B cell (primary cell): ENCODE data around the gene SMIM21. TPM values are rescaled to one million over a fixed set of nuclear protein-coding genes. Genes with fewer than 3 reads are reported as not detected.

Source experiments
- ATAC-seq: fragments of 200-7000 bp; cut with Tn5 transposase; one replicate; pipeline ENCODE4 v1.10.0; 2021; ENCODE audit warnings: low read depth, mild to moderate bottlenecking, moderate number of reproducible peaks, moderate library complexity
- CTCF ChIA-PET: fragments of 350-600 bp; sonication (Branson Sonifier 250); formaldehyde crosslinking; loops from one replicate; lab custom pipeline; 2021; ENCODE audit warnings: antibody characterized with exemption, inconsistent platforms; lab: Charles Lee
- POLR2A ChIA-PET: fragments of 350-600 bp; sonication (Branson Sonifier 250); formaldehyde crosslinking; loops from one replicate; lab custom pipeline; 2021; ENCODE audit warnings: antibody characterized with exemption; lab: Charles Lee
- DNase-seq: peaks from one replicate; pipeline ENCODE4 v3.0.0; 2013
- H2AFZ ChIP-seq: 2 replicates; pipeline ENCODE4 v1.6.1; 2012; ENCODE audit warnings: mild to moderate bottlenecking, low read depth, low read length; ENCODE audit not compliant: insufficient read depth, poor library complexity, severe bottlenecking
- H3K27ac ChIP-seq, 2 donors: 1 replicate in 1 of 2; 2 replicates in 1 of 2; pipeline ENCODE4 v1.5.1; 2012 to 2013; ENCODE audit warnings: low read length in 2 of 2, mild to moderate bottlenecking in 2 of 2, moderate library complexity in 1 of 2
- H3K27me3 ChIP-seq, 4 experiments: fragments of 200-600 bp in 1 of 4; sonication (generic) in 1 of 4; replicated peaks in 1 of 4; 1 replicate in 2 of 4; 2 replicates in 2 of 4; pipeline versions ENCODE4 v1.6.1 to v1.7.0; 2013 to 2016; ENCODE audit warnings: low read length in 3 of 4, mild to moderate bottlenecking in 2 of 4, mixed read lengths in 1 of 4, moderate library complexity in 1 of 4; ENCODE audit not compliant: insufficient read depth in 4 of 4, control insufficient read depth in 3 of 4; ENCODE audit errors: control extremely low read depth in 1 of 4
- H3K36me3 ChIP-seq, 2 experiments: replicated peaks in 1 of 2; 1 replicate in 1 of 2; 2 replicates in 1 of 2; pipeline versions ENCODE4 v1.6.1 to v1.7.1; 2013; ENCODE audit warnings: low read length in 1 of 2; ENCODE audit not compliant: insufficient read depth in 2 of 2, control insufficient read depth in 1 of 2; ENCODE audit errors: control extremely low read depth in 1 of 2, extremely low read depth in 1 of 2
- H3K4me1 ChIP-seq, 2 donors: fragments of 200-600 bp in 1 of 2; sonication (generic) in 1 of 2; 1 replicate in 1 of 2; 2 replicates in 1 of 2; pipeline versions ENCODE4 v1.5.1 to v1.6.1; 2013 to 2017; ENCODE audit warnings: low read length in 2 of 2; ENCODE audit not compliant: control insufficient read depth in 2 of 2, insufficient read depth in 2 of 2
- H3K4me2 ChIP-seq: replicated peaks from 2 replicates; pipeline ENCODE3; 2012; ENCODE audit warnings: mild to moderate bottlenecking, low read depth, low read length; ENCODE audit not compliant: poor library complexity, severe bottlenecking
- H3K4me3 ChIP-seq, 5 experiments: fragments of 200-600 bp in 1 of 5; sonication (generic) in 1 of 5; 1 replicate in 3 of 5; 2 replicates in 2 of 5; pipeline versions ENCODE4 v1.5.1 to v1.7.0; 2011 to 2016; ENCODE audit warnings: low read length in 4 of 5, mild to moderate bottlenecking in 4 of 5, low read depth in 2 of 5, control low read depth in 1 of 5, moderate library complexity in 1 of 5; ENCODE audit not compliant: insufficient read depth in 1 of 5; ENCODE audit errors: control extremely low read depth in 1 of 5, extremely low read depth in 1 of 5
- H3K79me2 ChIP-seq: fragments of 200-600 bp; sonication (generic); one replicate; pipeline ENCODE4 v1.6.0; 2016; ENCODE audit warnings: low read length; ENCODE audit not compliant: control insufficient read depth, insufficient read depth
- H3K9ac ChIP-seq: fragments of 200-600 bp; sonication (generic); 2 replicates; pipeline ENCODE4 v1.6.1; 2017; ENCODE audit warnings: mild to moderate bottlenecking, low read length, moderate library complexity
- H3K9me3 ChIP-seq, 3 donors: one replicate each; pipeline versions ENCODE4 v1.6.1 to v1.7.1; 2013; ENCODE audit warnings: low read length in 2 of 3; ENCODE audit not compliant: control insufficient read depth in 2 of 3, insufficient read depth in 1 of 3; ENCODE audit errors: control extremely low read depth in 1 of 3
- H4K20me1 ChIP-seq: 2 replicates; pipeline ENCODE4 v1.6.0; 2012; ENCODE audit warnings: mild to moderate bottlenecking, low read length; ENCODE audit not compliant: insufficient read depth, control insufficient read depth, poor library complexity, severe bottlenecking
- H3K27ac Mint-ChIP-seq: one replicate; pipeline ENCODE4 v1.8.0; 2021; ENCODE audit warnings: mixed read lengths
- H3K27me3 Mint-ChIP-seq: one replicate; pipeline ENCODE4 v1.8.0; 2021; ENCODE audit warnings: mixed read lengths
- H3K4me1 Mint-ChIP-seq: one replicate; pipeline ENCODE4 v1.8.0; 2021; ENCODE audit warnings: mixed read lengths
- H3K4me3 Mint-ChIP-seq: one replicate; pipeline ENCODE4 v1.8.0; 2021; ENCODE audit warnings: mixed read lengths
- H3K9me3 Mint-ChIP-seq: one replicate; pipeline ENCODE4 v1.8.0; 2022; ENCODE audit warnings: mixed read lengths; ENCODE audit not compliant: insufficient read depth
- CTCF ChIP-seq: fragments of 200-600 bp; IDR thresholded peaks from one replicate; pipeline ENCODE4 v1.8.0; 2022; ENCODE audit warnings: antibody characterized with exemption, mild to moderate bottlenecking
- EZH2 ChIP-seq: IDR thresholded peaks from 2 replicates; pipeline ENCODE4 v1.6.1; 2012; ENCODE audit warnings: borderline replicate concordance, low read depth, mild to moderate bottlenecking, moderate library complexity, low read length; ENCODE audit not compliant: insufficient read depth, poor library complexity, severe bottlenecking
- WGBS: methylation state at CpG from one replicate; pipeline ENCODE4 v1.1.5; 2013; ENCODE audit warnings: missing lambda C conversion rate; ENCODE audit not compliant: insufficient coverage; 5-methylcytosine and 5-hydroxymethylcytosine counted together
- intact Hi-C: fragments of 100-400 bp; cut with micrococcal nuclease; formaldehyde crosslinking; loops from one replicate; pipeline ENCODE4 v1.10.0; 2022
- polyA plus RNA-seq: library from polyadenylated mRNA; depleted of rRNA; stranded (reverse); fragments of >200 nt; gene quantifications from 2 replicates; pipeline ENCODE4 v1.2.3, GENCODE V29; 2012
- total RNA-seq, 2 donors: library from RNA; stranded (reverse); fragments of 120-200 nt in 1 of 2; gene quantifications; 1 replicate in 1 of 2; 2 replicates in 1 of 2; pipeline versions ENCODE4 v1.2.3 to v1.2.4, GENCODE V29; 2013 to 2022

SMIM21 gene
- total and polyA plus RNA-seq, 2 donors (not counting 1 experiment from before 2014, with no cell fraction given): not detected

DNA sequence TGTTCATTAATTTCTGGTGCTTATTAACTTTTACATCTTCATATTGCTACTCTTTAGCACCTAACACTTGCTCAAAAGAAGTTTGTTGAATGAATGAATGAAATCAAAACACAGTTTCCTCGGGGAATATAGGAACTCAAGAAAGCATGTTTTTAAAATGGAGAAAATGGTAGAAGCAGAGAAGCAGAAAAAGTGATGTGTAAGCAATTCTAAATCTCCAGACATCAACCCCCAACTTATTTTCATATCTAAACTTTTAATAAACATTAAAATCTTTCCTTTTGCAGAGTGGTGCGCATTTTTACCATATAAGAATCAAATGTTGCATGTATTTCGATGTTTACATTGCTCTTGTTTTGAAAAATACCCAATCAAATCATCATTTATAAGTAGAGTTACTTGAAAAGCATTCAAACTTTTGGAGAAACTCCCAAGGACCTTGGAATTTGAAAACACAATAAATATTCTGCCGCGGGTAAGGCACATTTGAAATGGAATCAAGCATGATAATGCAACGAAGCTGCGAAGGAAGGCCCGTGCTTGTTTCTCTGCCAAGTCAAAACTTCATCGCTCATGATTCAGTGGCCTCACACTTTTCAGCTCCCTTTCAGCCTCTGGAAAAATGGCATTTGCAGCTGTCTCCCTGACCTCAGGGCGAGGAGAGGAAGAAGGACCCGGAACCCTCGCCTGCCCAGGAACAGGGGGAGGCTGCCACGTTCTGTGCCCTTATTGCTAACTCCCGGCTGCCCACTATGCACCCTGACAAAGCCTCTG lies 26.7 kb upstream of the SMIM21 start:
- no peak for TF ChIP-seq CTCF
- TF ChIP-seq EZH2: no peak
- CTCF ChIA-PET: no interaction called here
- Histone ChIP-seq H3K9me3 (peaks cover 1 to 8% (median 8%) of the 10 kb centered on the region in 3 donors), H3K4me3 (no peak overlapping the region), H3K4me2 (no peak overlapping the region), H3K27ac (no peak overlapping the region), H4K20me1 (no peaks in the 10 kb centered on the region), H3K4me1 (no peaks in the 10 kb centered on the region), H3K27me3 (peaks cover 0 to 31% (median 17%) of the 10 kb centered on the region in 4 experiments), H3K79me2 (no peaks in the 10 kb centered on the region), H2AFZ (no peak overlapping the region), H3K9ac (no peak overlapping the region), H3K36me3 (no peaks in the 10 kb centered on the region)
- DNase-seq: no peak
- no peaks in the 10 kb centered on the region for H3K9me3 Mint-ChIP-seq
- POLR2A ChIA-PET: no interaction called here
- 90% methylated on average over 11 of the region's 14 CpGs for WGBS
- peaks cover 2% of the 10 kb centered on the region for H3K4me1 Mint-ChIP-seq
- peaks cover 42% of the 10 kb centered on the region for H3K27me3 Mint-ChIP-seq
- ATAC-seq: no peak
- no peak overlapping the region for H3K4me3 Mint-ChIP-seq
- intact Hi-C loops: no loop called here
- no peak overlapping the region for H3K27ac Mint-ChIP-seq

DNA sequence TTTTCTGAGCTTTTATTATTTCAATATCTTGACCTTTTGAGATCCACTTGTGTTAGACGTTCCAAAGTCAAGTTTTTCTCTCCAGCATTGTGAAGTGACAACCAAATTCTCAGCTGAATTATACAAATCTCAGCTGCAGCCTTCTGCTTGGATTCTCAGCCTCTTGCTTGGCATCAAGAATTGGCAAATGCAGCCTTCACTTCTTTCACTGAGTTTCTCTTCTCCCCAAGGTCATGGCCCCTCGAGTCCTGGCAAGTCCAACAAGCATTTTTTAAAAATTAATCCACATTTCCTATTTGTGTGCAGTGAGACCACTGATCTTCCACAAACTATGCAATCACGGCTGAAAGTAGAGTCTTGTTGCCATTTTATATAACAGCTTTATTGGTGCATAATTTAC lies 23.4 kb upstream of the SMIM21 start:
- DNase-seq: no peak
- H3K27me3 ChIP-seq: peaks cover 0 to 14% (median 7%) of the 10 kb centered on the region in 4 experiments
- ChIA-PET POLR2A (no interaction called here), CTCF (no interaction called here)
- H3K27me3 Mint-ChIP-seq: peaks cover 24% of the 10 kb centered on the region
- no peaks in the 10 kb centered on the region for H3K4me1 ChIP-seq
- ATAC-seq: no peak
- H3K79me2 ChIP-seq: no peaks in the 10 kb centered on the region
- H3K4me3 Mint-ChIP-seq: no peak overlapping the region
- no peak for TF ChIP-seq EZH2
- TF ChIP-seq CTCF: no peak
- WGBS: 83% methylated on average over 1 of the region's 3 CpGs
- no peak overlapping the region for H3K27ac Mint-ChIP-seq
- no peak overlapping the region for H3K4me2 ChIP-seq
- H3K9ac ChIP-seq: no peak overlapping the region
- no peaks in the 10 kb centered on the region for H4K20me1 ChIP-seq
- no peaks in the 10 kb centered on the region for H3K9me3 ChIP-seq
- H3K4me3 ChIP-seq: no peak overlapping the region
- intact Hi-C loops: no loop called here
- no peaks in the 10 kb centered on the region for H3K4me1 Mint-ChIP-seq
- no peak overlapping the region for H2AFZ ChIP-seq
- H3K9me3 Mint-ChIP-seq: peaks cover 2% of the 10 kb centered on the region
- no peaks in the 10 kb centered on the region for H3K36me3 ChIP-seq
- no peak overlapping the region for H3K27ac ChIP-seq
